Astrocyte of the spinal cord (primary cell): Measurements from ENCODE around the gene MALT1.

Experiments used
- DNase-seq: peaks from one replicate; pipeline ENCODE4 v3.0.0; 2011; ENCODE audit warnings: low read depth, low spot score
- H3K4me3 ChIP-seq: 2 replicates; pipeline ENCODE4 v1.5.1; 2011; ENCODE audit warnings: low read depth, mild to moderate bottlenecking, low read length, moderate library complexity
- in situ Hi-C: cut with HindIII; loops from 2 replicates; pipeline ENCODE4 v1.10.0; 2017; ENCODE audit warnings: low sequenced_read_pairs
- TF ChIP-seq, protein P1 (sequence below): IDR thresholded peaks from 2 replicates; pipeline ENCODE4 v1.5.1; 2012; ENCODE audit warnings: low read depth, mild to moderate bottlenecking, low read length, inconsistent platforms

MALT1 gene

DNA sequence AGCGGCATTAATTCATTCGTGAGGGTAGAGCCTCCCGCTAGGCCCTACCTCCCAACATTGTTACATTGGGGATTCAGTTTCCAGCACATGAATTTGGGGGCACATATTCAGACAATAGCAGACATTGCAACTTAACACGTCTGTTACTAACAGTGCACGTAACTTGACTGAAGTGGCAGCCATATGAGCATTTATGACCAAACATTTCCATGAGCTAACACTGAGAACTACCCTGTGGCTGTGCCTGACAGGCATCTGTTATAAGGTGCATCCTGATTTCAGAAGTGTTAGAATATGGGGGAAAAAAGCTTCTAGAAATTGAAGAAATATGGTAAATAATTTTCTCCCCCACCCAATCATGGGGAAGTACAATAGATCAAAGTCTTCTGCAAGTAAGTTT, 24.5 kb downstream of the MALT1 start:
- in situ Hi-C loops: no loop called here
- no peak for DNase-seq
- H3K4me3 ChIP-seq: no peak overlapping the region
- TF ChIP-seq, protein P1, sequence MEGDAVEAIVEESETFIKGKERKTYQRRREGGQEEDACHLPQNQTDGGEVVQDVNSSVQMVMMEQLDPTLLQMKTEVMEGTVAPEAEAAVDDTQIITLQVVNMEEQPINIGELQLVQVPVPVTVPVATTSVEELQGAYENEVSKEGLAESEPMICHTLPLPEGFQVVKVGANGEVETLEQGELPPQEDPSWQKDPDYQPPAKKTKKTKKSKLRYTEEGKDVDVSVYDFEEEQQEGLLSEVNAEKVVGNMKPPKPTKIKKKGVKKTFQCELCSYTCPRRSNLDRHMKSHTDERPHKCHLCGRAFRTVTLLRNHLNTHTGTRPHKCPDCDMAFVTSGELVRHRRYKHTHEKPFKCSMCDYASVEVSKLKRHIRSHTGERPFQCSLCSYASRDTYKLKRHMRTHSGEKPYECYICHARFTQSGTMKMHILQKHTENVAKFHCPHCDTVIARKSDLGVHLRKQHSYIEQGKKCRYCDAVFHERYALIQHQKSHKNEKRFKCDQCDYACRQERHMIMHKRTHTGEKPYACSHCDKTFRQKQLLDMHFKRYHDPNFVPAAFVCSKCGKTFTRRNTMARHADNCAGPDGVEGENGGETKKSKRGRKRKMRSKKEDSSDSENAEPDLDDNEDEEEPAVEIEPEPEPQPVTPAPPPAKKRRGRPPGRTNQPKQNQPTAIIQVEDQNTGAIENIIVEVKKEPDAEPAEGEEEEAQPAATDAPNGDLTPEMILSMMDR: no peak

DNA sequence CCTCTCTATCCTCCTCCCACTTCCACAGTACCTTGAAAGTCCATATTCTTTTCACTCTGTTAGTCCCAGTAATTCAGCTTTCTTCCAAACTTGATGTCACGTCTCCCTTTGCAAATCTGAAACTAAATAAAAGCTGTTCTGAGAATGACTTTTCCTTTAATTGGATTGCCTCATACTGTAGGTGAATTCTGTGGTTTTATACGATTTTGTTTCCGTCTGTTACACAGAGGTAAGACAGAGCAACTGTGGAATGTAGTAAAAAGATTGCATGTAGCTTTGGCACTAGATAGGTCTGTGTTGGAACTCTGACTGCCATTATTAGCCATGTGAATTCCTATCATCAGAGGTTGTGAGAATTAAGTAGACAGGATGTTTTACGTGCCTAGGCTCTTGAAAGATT, 25.9 kb downstream of the MALT1 start:
- in situ Hi-C loops: no loop called here
- no peak overlapping the region for H3K4me3 ChIP-seq
- no peak for DNase-seq

DNA sequence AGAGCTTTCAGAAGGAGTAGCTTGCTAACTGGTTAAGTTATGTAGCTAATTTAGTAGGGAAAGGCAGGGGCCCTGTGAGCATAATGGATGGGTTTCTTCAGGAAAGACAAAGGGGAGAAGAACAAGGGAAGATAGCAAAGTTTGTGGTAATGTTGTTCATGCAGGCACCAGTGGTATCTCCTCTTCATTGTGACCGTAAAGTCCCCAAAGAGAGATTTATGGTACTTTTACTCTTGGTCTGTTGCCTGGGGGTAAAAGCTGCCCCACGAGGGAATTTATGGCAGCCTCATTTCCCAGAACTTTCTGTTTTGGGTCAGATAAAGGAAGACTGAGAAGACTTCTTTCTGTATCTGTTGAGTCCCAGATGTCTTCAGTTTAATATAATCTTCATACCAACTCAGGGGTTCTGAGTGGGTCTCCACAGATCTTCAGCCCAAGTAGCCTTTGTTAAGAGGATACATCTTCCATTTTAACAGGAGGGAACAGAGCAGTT, 27.5 kb downstream of the MALT1 start:
- TF ChIP-seq, protein P1: no peak
- in situ Hi-C loops: no loop called here
- no peak overlapping the region for H3K4me3 ChIP-seq
- DNase-seq: no peak

More for the DNA sequence above, 25.9 kb downstream of the MALT1 start:
- TF ChIP-seq, protein P1: no peak

DNA sequence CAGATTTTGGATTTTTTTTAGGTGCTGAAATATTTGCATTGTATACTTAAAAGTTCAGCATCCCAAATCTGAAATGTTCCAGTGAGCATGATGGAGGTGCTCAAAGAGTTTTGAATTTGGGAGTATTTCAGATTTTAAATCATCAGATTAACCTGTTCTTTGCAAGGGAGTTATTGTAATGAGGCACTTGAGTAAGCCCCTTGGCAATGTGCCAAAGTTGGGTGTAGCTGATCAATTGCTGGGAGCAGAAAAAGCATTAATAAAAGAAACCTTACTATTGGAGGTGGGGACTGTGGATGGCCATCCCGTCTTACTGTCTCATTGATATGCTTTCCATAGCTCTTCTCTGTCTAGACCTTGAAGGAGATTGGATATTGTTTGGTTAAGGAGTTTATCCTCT, 28.3 kb downstream of the MALT1 start:
- TF ChIP-seq, protein P1: no peak

DNA sequence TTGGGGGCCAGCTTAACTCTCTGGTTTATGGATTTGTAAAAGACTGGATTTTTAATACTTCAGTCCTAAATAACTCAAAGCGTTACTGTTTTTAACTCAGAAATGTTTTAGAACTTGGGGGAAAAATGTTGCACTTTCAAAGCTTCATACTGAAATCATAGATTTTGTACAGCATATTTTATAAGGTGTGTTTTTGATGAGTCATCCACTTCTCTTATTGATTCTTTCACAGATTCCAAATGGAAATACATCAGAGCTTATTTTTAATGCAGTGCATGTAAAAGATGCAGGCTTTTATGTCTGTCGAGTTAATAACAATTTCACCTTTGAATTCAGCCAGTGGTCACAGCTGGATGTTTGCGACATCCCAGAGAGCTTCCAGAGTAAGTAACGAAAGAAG, 28.9 kb downstream of the MALT1 start:
- in situ Hi-C loops: no loop called here
- H3K4me3 ChIP-seq: no peak overlapping the region
- TF ChIP-seq, protein P1: no peak
- DNase-seq: no peak

More for the DNA sequence above, 28.3 kb downstream of the MALT1 start:
- no peak for DNase-seq
- no peak overlapping the region for H3K4me3 ChIP-seq
- in situ Hi-C loops: no loop called here

DNA sequence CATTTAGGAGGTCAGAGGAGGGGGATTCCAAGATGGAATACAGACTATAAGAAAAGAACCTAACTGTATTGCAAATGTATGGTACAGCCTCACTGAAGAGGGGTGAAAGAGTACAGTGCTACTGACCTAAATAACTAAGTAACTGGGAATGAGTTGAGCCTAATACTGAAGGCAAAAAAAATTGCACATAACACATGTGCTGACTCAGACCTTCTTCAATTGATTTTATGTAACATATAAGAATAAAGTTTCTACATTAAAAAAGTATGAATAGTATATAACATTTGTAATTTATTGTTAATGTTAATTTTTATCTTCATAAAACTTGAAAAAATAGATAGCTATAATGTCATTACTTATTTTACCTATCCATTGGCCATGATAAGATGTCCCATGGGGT, 41.7 kb downstream of the MALT1 start:
- no peak overlapping the region for H3K4me3 ChIP-seq
- TF ChIP-seq, protein P1: no peak
- in situ Hi-C loops: no loop called here
- no peak for DNase-seq

DNA sequence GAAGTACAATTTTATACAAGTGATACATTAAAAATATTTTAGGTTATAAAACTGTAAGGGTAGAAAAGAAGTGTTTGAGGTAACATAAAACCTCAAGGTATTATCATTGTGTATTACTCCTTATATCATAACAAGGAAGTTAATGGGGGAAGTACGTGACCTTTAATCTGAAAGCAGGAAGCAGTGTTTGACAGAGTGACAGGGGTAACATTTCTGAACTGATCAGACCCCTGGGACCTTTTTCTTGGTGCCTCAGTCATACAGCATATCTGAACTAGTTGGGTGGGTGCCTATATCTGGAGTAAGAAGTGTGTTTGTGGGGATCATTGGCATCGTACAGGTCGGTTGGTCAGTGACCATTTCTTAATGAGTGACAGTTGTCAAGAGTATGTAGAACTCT, 43.0 kb downstream of the MALT1 start:
- no peak for DNase-seq
- no peak overlapping the region for H3K4me3 ChIP-seq
- in situ Hi-C loops: no loop called here

More for the DNA sequence above, 43.0 kb downstream of the MALT1 start:
- TF ChIP-seq, protein P1: no peak
